PC-9 (cell line): ENCODE results near the gene KCNK13.

Experiments
- CTCF ChIP-seq: fragments of 200-600 bp; sonication (generic); conservative IDR thresholded peaks from 2 replicates; pipeline ENCODE4 v1.6.1; 2017; ENCODE audit warnings: mixed run types, antibody characterized with exemption, mild to moderate bottlenecking, moderate library complexity
- EZH2 ChIP-seq: fragments of 200-600 bp; sonication (generic); IDR thresholded peaks from 2 replicates; pipeline ENCODE4 v1.8.0; 2017; ENCODE audit warnings: antibody characterized with exemption, low read depth

- no peak for TF ChIP-seq CTCF
- TF ChIP-seq EZH2 = no peak
Observed at GRCh38 chr14:90184094-90184493, 122.3 kb downstream of the KCNK13 start.
